AG04450 (cell line): ENCODE results near the gene TMOD3. TPM values are rescaled to one million over a fixed set of nuclear protein-coding genes. Genes with fewer than 3 reads are reported as not detected.
"Not testable (repeated sequence)": the region's sequence is repeated elsewhere in the genome, so short reads cannot be mapped to it uniquely, and the experiment has no call there.

Source experiments
- CTCF ChIA-PET: fragments of 300-600, 350-600 bp; formaldehyde crosslinking; extraction: SDS; loops from one replicate; lab custom pipeline; 2022; ENCODE audit warnings: antibody characterized with exemption, inconsistent platforms; lab: Charles Lee
- POLR2A ChIA-PET: fragments of 350-600 bp; formaldehyde crosslinking; extraction: SDS; loops from one replicate; lab custom pipeline; 2021; ENCODE audit warnings: antibody characterized with exemption, inconsistent platforms; lab: Yijun Ruan, JAX
- DNase-seq: peaks from one replicate; pipeline ENCODE4 v3.0.0-alpha.2; 2011; ENCODE audit warnings: low read depth, low spot score
- H3K27ac ChIP-seq: one replicate; pipeline ENCODE4 v1.5.1; 2012; ENCODE audit warnings: low read depth, low read length, control low read depth
- H3K27me3 ChIP-seq: one replicate; pipeline ENCODE4 v1.6.0; 2012; ENCODE audit warnings: low read length; ENCODE audit not compliant: control insufficient read depth, insufficient read depth
- H3K4me3 ChIP-seq: 2 replicates; pipeline ENCODE4 v1.5.1; 2011; ENCODE audit warnings: mild to moderate bottlenecking, low read depth, low read length, control low read depth
- H3K9me3 ChIP-seq: 2 replicates; pipeline ENCODE4 v1.5.1; 2012; ENCODE audit warnings: low read length; ENCODE audit not compliant: control insufficient read depth, insufficient read depth
- polyA plus RNA-seq: library from polyadenylated mRNA; depleted of rRNA; stranded (reverse); fragments of >200 nt; gene quantifications from 2 replicates; pipeline ENCODE4 v1.2.3, GENCODE V29; 2011
- TF ChIP-seq, protein P1 (sequence below): IDR thresholded peaks from 2 replicates; pipeline ENCODE4 v1.5.1; 2011; ENCODE audit warnings: low read depth, low read length, control low read depth, inconsistent platforms

The TMOD3 gene
- polyA plus RNA-seq, 1 experiment: 29.8 TPM

DNA sequence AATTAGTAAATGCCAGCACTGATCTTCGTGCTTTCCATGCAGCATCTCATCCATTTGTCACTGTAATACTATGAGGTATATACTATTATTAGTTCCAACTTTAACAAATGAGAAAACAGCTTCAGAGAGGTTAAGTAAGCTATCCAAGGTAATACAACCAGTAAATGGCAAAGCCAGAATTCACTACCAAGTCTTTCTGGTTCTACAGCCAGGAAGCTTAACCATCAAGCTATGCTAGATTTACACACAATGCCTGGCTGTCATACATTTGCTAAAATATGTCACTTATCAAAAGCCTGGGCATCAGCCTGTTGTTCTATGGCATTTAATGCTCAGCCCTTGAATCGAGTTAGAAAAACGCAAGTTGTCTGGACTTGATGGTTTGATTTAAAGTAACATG, 45.5 kb upstream of the TMOD3 start:
- ChIA-PET CTCF (interaction anchor here (5.4 kb wide), 1 partner anchor 134 kb away, joined by 28 read pairs; no protein-coding TSS in a partner anchor), POLR2A (no interaction called here)
- Histone ChIP-seq H3K4me3 (no peak overlapping the region), H3K27me3 (no peaks in the 10 kb centered on the region), H3K9me3 (no peaks in the 10 kb centered on the region), H3K27ac (no peak overlapping the region)
- DNase-seq: no peak
- TF ChIP-seq, protein P1, sequence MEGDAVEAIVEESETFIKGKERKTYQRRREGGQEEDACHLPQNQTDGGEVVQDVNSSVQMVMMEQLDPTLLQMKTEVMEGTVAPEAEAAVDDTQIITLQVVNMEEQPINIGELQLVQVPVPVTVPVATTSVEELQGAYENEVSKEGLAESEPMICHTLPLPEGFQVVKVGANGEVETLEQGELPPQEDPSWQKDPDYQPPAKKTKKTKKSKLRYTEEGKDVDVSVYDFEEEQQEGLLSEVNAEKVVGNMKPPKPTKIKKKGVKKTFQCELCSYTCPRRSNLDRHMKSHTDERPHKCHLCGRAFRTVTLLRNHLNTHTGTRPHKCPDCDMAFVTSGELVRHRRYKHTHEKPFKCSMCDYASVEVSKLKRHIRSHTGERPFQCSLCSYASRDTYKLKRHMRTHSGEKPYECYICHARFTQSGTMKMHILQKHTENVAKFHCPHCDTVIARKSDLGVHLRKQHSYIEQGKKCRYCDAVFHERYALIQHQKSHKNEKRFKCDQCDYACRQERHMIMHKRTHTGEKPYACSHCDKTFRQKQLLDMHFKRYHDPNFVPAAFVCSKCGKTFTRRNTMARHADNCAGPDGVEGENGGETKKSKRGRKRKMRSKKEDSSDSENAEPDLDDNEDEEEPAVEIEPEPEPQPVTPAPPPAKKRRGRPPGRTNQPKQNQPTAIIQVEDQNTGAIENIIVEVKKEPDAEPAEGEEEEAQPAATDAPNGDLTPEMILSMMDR: no peak

DNA sequence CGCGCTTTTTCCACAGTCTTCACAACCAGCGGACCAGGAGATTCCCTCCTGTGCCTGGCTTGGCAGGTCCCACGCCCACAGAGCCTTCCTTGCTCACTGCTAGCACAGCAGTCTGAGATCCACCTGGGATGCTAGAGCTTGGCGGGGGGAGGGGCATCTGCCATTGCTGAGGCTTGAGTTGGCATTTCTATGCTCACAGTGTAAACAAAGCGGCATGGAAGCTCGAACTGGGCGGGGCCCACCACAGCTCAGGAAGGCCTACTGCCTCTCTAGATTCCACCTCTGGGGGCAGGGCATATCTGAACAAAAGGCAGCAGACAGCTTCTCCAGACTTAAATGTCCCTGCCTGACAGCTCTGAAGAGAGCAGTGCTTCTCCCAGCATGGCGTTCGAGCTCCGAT, 42.3 kb upstream of the TMOD3 start:
- DNase-seq, H3K27ac ChIP-seq, H3K4me3 ChIP-seq, H3K27me3 ChIP-seq, H3K9me3 ChIP-seq, POLR2A ChIA-PET: not testable (repeated sequence)
- CTCF ChIA-PET: interaction anchor here (0.6 to 5.4 kb wide), 3 partner anchors 11 to 137 kb away, joined by 3 to 28 read pairs (median 23); no protein-coding TSS in a partner anchor

DNA sequence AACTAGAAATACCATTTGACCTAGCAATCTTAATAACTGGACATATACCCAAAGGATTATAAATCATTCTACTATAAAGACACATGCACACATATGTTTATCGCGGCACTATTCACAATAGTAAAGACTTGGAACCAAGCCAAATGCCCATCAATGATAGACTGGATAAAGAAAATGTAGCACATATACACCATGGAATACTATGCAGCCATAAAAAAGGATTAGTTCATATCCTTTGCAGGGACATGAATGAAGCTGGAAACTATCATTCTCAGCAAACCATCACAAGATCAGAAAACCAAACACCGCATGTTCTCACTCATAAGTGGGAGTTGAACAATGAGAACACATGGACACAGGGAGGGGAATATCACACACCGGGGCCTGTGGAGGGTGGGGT, 37.0 kb upstream of the TMOD3 start:
- CTCF ChIA-PET, DNase-seq, H3K9me3 ChIP-seq, H3K4me3 ChIP-seq, POLR2A ChIA-PET, H3K27ac ChIP-seq, H3K27me3 ChIP-seq: not testable (repeated sequence)

DNA sequence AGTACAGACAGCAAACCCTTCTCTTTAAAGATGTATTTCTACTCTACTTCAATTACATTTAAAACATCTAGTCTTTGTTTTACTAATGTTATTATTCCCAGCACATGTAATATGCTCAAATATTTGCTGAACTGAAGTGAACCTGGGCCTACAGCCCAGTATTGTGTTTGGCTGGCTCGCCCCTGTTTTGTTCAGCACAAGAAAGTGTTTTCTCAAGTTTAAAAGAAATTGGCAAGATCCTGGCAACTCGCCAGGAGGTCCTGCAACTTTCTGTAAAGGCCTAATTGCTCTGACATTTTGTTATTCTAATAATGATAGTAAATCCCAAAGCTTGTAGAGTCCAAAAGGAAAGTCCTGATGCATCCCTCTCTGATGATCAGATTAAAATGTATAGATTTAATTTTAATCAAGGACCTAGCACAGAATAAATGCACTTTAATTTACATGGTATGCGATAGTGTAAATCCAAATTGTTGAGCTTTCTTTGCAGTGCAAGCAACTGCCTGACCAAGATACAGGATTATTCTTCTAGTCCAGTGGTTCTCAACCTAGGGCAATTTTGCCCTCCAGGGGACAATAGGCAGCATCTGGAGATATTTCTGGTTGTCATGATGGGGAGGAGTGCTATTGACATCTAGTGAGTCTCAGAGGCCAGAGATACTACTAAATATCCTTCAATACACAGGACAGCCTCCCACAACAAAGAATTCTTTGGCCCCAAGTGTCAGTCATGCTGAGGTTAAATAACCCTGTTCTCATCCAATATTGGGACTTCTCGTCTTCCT, 35.7 kb upstream of the TMOD3 start:
- no peaks in the 10 kb centered on the region for H3K9me3 ChIP-seq
- ChIA-PET POLR2A (no interaction called here), CTCF (interaction anchor here (1.9 kb wide), 1 partner anchor 17 kb away, joined by 8 read pairs; no protein-coding TSS in a partner anchor)
- DNase-seq: no peak
- TF ChIP-seq, protein P1: no peak
- H3K27ac ChIP-seq: no peak overlapping the region
- H3K4me3 ChIP-seq: no peak overlapping the region
- H3K27me3 ChIP-seq: no peaks in the 10 kb centered on the region

DNA sequence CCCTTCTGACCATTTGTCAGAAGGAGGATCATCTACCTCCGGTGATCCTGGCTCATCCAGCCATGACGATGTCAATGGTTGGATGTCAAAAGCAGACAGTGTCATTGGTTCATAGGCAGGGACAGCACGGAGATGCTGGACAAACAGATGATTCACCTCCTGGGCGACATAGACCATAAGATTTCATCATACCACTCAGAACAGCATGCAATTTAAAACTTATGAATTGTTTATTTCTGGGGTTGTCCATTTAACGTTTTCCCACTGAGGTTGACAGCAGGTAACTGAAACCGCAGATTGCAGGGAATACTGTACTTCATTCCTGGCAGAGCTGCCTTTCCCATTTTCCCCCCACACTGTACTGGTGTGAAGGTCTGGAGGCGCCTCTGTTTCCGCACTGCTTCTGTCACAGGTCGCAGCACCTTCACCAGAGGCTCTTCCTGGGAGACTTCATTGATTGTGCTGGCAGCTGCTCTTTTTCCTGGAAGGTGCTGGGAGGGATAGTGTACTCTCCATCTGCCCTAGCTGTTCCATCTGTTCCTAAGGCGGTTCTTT, 32.5 kb upstream of the TMOD3 start:
- Histone ChIP-seq H3K27me3 (no peaks in the 10 kb centered on the region), H3K4me3 (no peak overlapping the region), H3K9me3 (no peaks in the 10 kb centered on the region), H3K27ac (no peak overlapping the region)
- CTCF ChIA-PET: interaction anchor here (1.2 kb wide), 1 partner anchor 20 kb away, joined by 3 read pairs; no protein-coding TSS in a partner anchor
- TF ChIP-seq, protein P1: no peak
- no peak for DNase-seq
- POLR2A ChIA-PET: no interaction called here

DNA sequence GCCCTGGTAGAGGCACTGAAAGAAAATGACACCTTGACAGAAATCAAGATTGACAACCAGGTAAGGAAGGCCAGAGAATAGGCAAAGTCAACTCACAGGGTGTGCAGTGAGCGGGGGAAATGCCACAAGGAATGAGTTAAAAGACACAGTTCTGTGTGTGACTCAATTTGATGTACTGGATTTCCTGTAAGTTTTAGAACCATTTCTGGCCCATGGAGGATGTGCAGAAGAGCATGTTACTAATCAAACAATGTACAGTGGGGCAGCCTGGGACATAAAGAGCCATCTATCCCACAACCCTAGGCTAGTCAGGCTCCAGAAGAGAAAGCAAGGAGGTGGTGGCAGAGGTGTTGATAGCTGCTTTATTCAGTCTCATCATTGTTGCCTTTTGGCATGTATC, 31.2 kb upstream of the TMOD3 start:
- no peaks in the 10 kb centered on the region for H3K9me3 ChIP-seq
- no peak overlapping the region for H3K4me3 ChIP-seq
- POLR2A ChIA-PET: no interaction called here
- CTCF ChIA-PET: no interaction called here
- H3K27ac ChIP-seq: no peak overlapping the region
- TF ChIP-seq, protein P1: no peak
- DNase-seq: no peak
- no peaks in the 10 kb centered on the region for H3K27me3 ChIP-seq
